Measurements from ENCODE around the gene DGKG. TPM values are rescaled to one million over a fixed set of nuclear protein-coding genes. Genes with fewer than 3 reads are reported as not detected.

Gene DGKG
- total RNA-seq, 1 donor from 2014 or later: 3.9 TPM

DNA sequence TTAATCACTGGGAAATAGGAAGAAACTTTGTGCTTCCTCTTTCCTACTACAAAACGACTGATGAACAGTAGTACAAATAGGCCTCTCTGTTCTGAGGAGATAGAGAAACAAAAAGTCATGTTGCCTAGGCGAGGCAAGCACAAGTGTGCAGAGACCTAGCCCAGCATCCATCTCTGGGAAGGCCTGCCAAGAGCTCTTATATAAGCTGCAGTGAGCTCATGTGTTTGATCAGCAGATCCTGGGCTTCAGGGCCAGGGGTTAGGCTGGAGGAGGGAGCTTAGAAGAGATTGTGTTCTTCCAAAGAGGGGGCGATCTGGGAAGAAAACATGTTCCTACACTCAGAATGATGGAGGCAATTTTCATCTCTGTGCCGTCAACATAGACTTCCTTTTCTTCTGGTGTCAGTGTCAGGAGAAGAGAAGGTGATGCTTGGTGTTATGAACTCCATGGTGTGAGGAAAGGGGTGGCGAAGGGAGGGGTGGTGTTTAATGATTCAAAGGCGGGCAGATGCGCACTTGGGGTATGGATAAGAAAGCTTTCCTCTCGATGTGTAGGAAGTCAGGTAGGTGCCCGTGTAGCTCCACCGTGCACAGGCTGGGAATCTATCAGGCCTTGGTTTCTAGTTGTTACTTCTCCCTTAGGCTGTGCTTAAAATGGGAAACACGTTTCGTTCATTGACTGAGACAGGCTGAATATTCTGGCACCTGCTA lies 223.6 kb downstream of the DGKG start:
- intact Hi-C loops (cut with micrococcal nuclease): no loop called here
- H3K27ac Mint-ChIP-seq: no peak overlapping the region
- no peaks in the 10 kb centered on the region for H3K4me1 Mint-ChIP-seq
- no peak for DNase-seq
- H3K36me3 Mint-ChIP-seq (ENCODE audit: low read depth): no peaks in the 10 kb centered on the region
- ChIA-PET CTCF (no interaction called here), POLR2A (no interaction called here)
- H3K9me3 Mint-ChIP-seq: no peaks in the 10 kb centered on the region
- H3K27me3 Mint-ChIP-seq: peaks cover 3% of the 10 kb centered on the region
- ATAC-seq (ENCODE audit: low read depth): no peak
- H3K4me3 Mint-ChIP-seq: no peak overlapping the region
- TF ChIP-seq, protein P1, sequence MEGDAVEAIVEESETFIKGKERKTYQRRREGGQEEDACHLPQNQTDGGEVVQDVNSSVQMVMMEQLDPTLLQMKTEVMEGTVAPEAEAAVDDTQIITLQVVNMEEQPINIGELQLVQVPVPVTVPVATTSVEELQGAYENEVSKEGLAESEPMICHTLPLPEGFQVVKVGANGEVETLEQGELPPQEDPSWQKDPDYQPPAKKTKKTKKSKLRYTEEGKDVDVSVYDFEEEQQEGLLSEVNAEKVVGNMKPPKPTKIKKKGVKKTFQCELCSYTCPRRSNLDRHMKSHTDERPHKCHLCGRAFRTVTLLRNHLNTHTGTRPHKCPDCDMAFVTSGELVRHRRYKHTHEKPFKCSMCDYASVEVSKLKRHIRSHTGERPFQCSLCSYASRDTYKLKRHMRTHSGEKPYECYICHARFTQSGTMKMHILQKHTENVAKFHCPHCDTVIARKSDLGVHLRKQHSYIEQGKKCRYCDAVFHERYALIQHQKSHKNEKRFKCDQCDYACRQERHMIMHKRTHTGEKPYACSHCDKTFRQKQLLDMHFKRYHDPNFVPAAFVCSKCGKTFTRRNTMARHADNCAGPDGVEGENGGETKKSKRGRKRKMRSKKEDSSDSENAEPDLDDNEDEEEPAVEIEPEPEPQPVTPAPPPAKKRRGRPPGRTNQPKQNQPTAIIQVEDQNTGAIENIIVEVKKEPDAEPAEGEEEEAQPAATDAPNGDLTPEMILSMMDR (IDR thresholded peaks at IDR 0.05): no peak

DNA sequence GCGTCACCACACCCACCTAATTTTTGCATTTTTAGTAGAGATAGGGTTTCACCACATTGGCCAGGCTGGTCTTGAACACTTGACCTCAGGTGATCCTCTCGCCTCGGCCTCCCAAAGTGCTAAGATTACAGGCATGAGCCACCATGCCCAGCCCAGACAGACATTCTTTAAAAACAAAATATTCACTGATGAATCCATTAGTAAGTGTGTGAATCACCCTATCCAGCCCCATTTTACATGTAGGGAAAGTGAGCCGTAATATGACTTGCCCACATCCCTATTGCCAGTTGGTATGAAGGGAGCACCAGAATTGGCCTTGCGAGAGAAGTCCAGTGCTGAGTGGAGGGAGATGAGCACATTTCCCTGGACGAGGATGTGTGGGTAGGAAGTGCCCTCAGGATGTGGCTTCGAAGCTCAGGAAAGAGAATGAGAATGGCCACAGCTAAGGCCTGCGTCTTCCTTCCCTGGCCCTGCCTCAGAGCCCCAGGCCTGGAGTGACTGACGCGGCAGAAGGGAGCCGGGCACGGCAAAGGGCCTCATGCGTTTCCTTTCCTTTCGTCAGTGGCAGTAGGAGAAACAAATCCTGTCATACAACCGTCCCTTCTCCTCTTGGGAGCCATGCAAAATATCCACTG lies 224.9 kb downstream of the DGKG start:
- Mint-ChIP-seq H3K27ac (no peak overlapping the region), H3K27me3 (no peaks in the 10 kb centered on the region), H3K4me1 (no peaks in the 10 kb centered on the region), H3K9me3 (no peaks in the 10 kb centered on the region), H3K36me3 (ENCODE audit: low read depth) (no peaks in the 10 kb centered on the region), H3K4me3 (no peak overlapping the region)
- CTCF ChIA-PET: no interaction called here
- POLR2A ChIA-PET: no interaction called here
- TF ChIP-seq, protein P1 (IDR thresholded peaks at IDR 0.05): no peak
- DNase-seq (no peak), ATAC-seq (ENCODE audit: low read depth) (no peak)
- intact Hi-C loops (cut with micrococcal nuclease): no loop called here

DNA sequence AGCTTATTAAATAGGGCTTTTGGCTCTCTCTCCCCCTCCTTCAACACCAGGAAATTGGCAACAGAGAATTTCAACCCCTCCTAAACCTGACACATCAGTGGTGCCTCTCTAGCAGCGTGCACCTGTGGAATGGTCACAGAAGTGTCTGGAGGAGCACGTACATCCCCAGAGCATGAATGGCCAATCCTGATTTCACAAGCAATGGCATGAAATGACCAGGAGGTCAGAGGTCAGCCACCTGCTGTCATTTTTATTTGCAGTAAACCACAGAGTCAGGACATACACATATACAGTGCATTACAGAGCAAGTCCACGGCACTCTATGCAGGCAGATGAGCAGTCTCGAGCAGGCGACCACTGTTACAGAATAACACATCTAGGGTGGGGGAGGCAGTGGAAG lies 228.1 kb downstream of the DGKG start:
- Mint-ChIP-seq H3K36me3 (ENCODE audit: low read depth) (no peaks in the 10 kb centered on the region), H3K27me3 (no peaks in the 10 kb centered on the region), H3K27ac (no peak overlapping the region), H3K9me3 (no peaks in the 10 kb centered on the region), H3K4me1 (no peaks in the 10 kb centered on the region), H3K4me3 (no peak overlapping the region)
- POLR2A ChIA-PET: no interaction called here
- CTCF ChIA-PET: no interaction called here
- no peak for DNase-seq
- ATAC-seq (ENCODE audit: low read depth): no peak
- intact Hi-C loops (cut with micrococcal nuclease): no loop called here
- TF ChIP-seq, protein P1 (IDR thresholded peaks at IDR 0.05): no peak

DNA sequence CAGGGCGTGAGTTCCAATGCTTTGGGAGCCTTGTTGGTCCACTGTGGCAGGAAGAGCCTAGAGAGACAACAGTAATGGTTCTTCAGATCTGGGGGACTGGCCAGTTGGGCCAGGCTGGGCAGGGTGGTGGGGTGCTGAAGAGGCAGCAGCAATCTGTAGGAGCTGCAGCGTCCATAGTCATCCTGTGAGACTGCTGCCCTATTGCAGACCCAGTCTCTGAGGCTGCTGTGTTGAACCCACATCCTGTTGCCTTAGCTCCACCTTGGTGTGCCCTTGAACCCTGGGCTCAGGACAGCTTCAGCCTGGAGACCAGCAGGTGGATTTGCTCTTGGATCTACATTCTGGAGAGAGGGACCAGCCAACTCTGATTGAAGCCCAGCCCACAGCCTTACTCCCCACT lies 229.5 kb downstream of the DGKG start:
- Mint-ChIP-seq H3K4me3 (no peak overlapping the region), H3K4me1 (no peaks in the 10 kb centered on the region), H3K9me3 (no peaks in the 10 kb centered on the region), H3K27ac (no peak overlapping the region), H3K27me3 (no peaks in the 10 kb centered on the region), H3K36me3 (ENCODE audit: low read depth) (no peaks in the 10 kb centered on the region)
- CTCF ChIA-PET: no interaction called here
- intact Hi-C loops (cut with micrococcal nuclease): no loop called here
- DNase-seq: no peak
- ATAC-seq (ENCODE audit: low read depth): no peak
- TF ChIP-seq, protein P1 (IDR thresholded peaks at IDR 0.05): no peak
- POLR2A ChIA-PET: no interaction called here

DNA sequence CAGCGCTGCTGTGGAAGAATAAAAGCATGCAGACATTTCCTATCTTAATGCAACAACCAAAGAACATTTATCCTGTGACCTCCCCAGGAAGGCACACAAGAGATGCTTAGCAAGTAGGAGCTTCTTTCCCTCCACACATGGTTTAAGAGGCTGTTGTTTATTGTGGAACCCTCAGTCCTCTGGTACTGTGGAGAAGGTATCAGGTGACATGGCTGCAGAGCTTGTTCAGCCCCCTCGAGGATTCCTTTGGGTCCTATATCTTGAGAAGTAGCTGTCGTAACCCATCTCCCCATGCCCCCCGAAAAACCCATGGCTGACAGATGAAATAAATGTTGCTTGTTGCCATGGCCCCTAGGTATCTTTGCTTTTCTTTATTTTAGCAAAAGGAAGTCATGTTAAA lies 232.8 kb downstream of the DGKG start:
- POLR2A ChIA-PET: no interaction called here
- Mint-ChIP-seq H3K4me1 (no peaks in the 10 kb centered on the region), H3K27me3 (no peaks in the 10 kb centered on the region), H3K27ac (no peak overlapping the region), H3K9me3 (no peaks in the 10 kb centered on the region), H3K36me3 (ENCODE audit: low read depth) (no peaks in the 10 kb centered on the region), H3K4me3 (no peak overlapping the region)
- CTCF ChIA-PET: no interaction called here
- DNase-seq (no peak), ATAC-seq (ENCODE audit: low read depth) (no peak)
- TF ChIP-seq, protein P1 (IDR thresholded peaks at IDR 0.05): no peak
- intact Hi-C loops (cut with micrococcal nuclease): no loop called here

Measured in activated B cell treated with CpG ODN at 0.5 μM for 24 hours (primary cell).